Loucy (cell line): ENCODE results near the gene TGIF2.

Experiments
- H2AFZ ChIP-seq: fragments of 200-600 bp; sonication (generic); 2 replicates; pipeline ENCODE4 v1.6.0; 2016; ENCODE audit warnings: antibody characterized with exemption, mild to moderate bottlenecking, low read length, moderate library complexity
- H3F3A ChIP-seq: fragments of 200-600 bp; 2 replicates; pipeline ENCODE4 v1.6.0; 2016; ENCODE audit warnings: antibody characterized with exemption, low read depth, mild to moderate bottlenecking
- H3K27me3 ChIP-seq: fragments of 200-600 bp; sonication (generic); 2 replicates; pipeline ENCODE4 v1.6.1; 2014; ENCODE audit warnings: low read length, mild to moderate bottlenecking; ENCODE audit not compliant: insufficient read depth, poor library complexity, severe bottlenecking
- H3K36me3 ChIP-seq: fragments of 200-600 bp; sonication (generic); 2 replicates; pipeline ENCODE4 v1.6.1; 2016; ENCODE audit warnings: low read length; ENCODE audit not compliant: insufficient read depth
- H3K4me1 ChIP-seq: fragments of 200-600 bp; sonication (generic); 2 replicates; pipeline ENCODE4 v1.5.1; 2014; ENCODE audit warnings: low read length, mild to moderate bottlenecking; ENCODE audit not compliant: insufficient read depth, poor library complexity, severe bottlenecking
- H3K4me2 ChIP-seq: fragments of 200-600 bp; sonication (generic); 2 replicates; pipeline ENCODE4 v1.6.0; 2014; ENCODE audit warnings: antibody characterized with exemption, low read length, low read depth, mild to moderate bottlenecking; ENCODE audit not compliant: poor library complexity, severe bottlenecking
- H3K4me3 ChIP-seq: fragments of 200-600 bp; sonication (generic); 2 replicates; pipeline ENCODE4 v1.5.1; 2014; ENCODE audit warnings: low read length, mild to moderate bottlenecking, mixed read lengths; ENCODE audit not compliant: poor library complexity, severe bottlenecking
- H3K79me2 ChIP-seq: fragments of 200-600 bp; sonication (generic); 2 replicates; pipeline ENCODE4 v1.6.1; 2014; ENCODE audit warnings: low read length; ENCODE audit not compliant: insufficient read depth
- H3K9ac ChIP-seq: fragments of 200-600 bp; sonication (generic); 2 replicates; pipeline ENCODE4 v1.6.0; 2014; ENCODE audit warnings: mild to moderate bottlenecking, low read depth, low read length, moderate library complexity; ENCODE audit not compliant: poor library complexity, severe bottlenecking
- H3K9me2 ChIP-seq: fragments of 200-600 bp; sonication (generic); replicated peaks from 2 replicates; pipeline ENCODE4 v1.6.1; 2016; ENCODE audit warnings: low read depth, low read length, mixed read lengths
- H3K9me3 ChIP-seq: fragments of 200-600 bp; sonication (generic); 2 replicates; pipeline ENCODE4 v1.6.1; 2014; ENCODE audit warnings: mild to moderate bottlenecking, antibody characterized with exemption, low read length, low read depth; ENCODE audit not compliant: insufficient read depth
- H4K20me1 ChIP-seq: fragments of 200-600 bp; sonication (generic); 2 replicates; pipeline ENCODE4 v1.6.0; 2014; ENCODE audit warnings: antibody characterized with exemption, low read length, mild to moderate bottlenecking; ENCODE audit not compliant: insufficient read depth, poor library complexity, severe bottlenecking
- CTCF ChIP-seq: fragments of 200-600 bp; sonication (generic); conservative IDR thresholded peaks from 2 replicates; pipeline ENCODE4 v1.5.1; 2014; ENCODE audit warnings: mild to moderate bottlenecking, antibody characterized with exemption, low read length
- EZH2phosphoT487 ChIP-seq: fragments of 200-600 bp; IDR thresholded peaks from 2 replicates; pipeline ENCODE4 v1.6.1; 2018; ENCODE audit warnings: antibody characterized with exemption, mild to moderate bottlenecking, moderate library complexity, borderline replicate concordance

TGIF2 gene

GRCh38 chr20:36542516-36543183, 30.7 kb upstream of the TGIF2 start:
- Histone ChIP-seq H3K79me2 (no peaks in the 10 kb centered on the region), H3K4me2 (no peak overlapping the region), H3K36me3 (no peaks in the 10 kb centered on the region), H3K27me3 (no peaks in the 10 kb centered on the region), H4K20me1 (no peaks in the 10 kb centered on the region), H3K4me1 (no peaks in the 10 kb centered on the region), H3F3A (no peaks in the 10 kb centered on the region), H3K9ac (no peak overlapping the region), H2AFZ (no peak overlapping the region), H3K4me3 (no peak overlapping the region), H3K9me3 (no peaks in the 10 kb centered on the region), H3K9me2 (no peaks in the 10 kb centered on the region)
- TF ChIP-seq CTCF (no peak), EZH2phosphoT487 (no peak)

- Histone ChIP-seq H3K27me3 (no peaks in the 10 kb centered on the region), H3K4me3 (no peak overlapping the region), H3K9me2 (no peaks in the 10 kb centered on the region)
Measured at GRCh38 chr20:36543184-36544133, 29.9 kb upstream of the TGIF2 start.

More at GRCh38 chr20:36543184-36544133, 29.9 kb upstream of the TGIF2 start:
- Histone ChIP-seq H3K9me3 (no peaks in the 10 kb centered on the region), H3F3A (no peaks in the 10 kb centered on the region), H3K79me2 (no peaks in the 10 kb centered on the region), H3K9ac (no peak overlapping the region), H2AFZ (no peak overlapping the region), H3K4me1 (no peaks in the 10 kb centered on the region), H4K20me1 (no peaks in the 10 kb centered on the region), H3K4me2 (no peak overlapping the region), H3K36me3 (no peaks in the 10 kb centered on the region)
- TF ChIP-seq CTCF (no peak), EZH2phosphoT487 (no peak)
